Measurements from ENCODE around the gene SASH1.
A peak's percentile ranks its signal among the peaks of the same experiment; 100 is the strongest.

Gene SASH1

GRCh38 chr6:148438632-148439031 is 96.0 kb downstream of the SASH1 start:
- TF ChIP-seq, protein P1, sequence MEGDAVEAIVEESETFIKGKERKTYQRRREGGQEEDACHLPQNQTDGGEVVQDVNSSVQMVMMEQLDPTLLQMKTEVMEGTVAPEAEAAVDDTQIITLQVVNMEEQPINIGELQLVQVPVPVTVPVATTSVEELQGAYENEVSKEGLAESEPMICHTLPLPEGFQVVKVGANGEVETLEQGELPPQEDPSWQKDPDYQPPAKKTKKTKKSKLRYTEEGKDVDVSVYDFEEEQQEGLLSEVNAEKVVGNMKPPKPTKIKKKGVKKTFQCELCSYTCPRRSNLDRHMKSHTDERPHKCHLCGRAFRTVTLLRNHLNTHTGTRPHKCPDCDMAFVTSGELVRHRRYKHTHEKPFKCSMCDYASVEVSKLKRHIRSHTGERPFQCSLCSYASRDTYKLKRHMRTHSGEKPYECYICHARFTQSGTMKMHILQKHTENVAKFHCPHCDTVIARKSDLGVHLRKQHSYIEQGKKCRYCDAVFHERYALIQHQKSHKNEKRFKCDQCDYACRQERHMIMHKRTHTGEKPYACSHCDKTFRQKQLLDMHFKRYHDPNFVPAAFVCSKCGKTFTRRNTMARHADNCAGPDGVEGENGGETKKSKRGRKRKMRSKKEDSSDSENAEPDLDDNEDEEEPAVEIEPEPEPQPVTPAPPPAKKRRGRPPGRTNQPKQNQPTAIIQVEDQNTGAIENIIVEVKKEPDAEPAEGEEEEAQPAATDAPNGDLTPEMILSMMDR (conservative IDR thresholded peaks at IDR 0.05; ENCODE audit: low read depth) = no peak
- ChIA-PET CTCF (interaction anchor here (0.6 kb wide), 1 partner anchor 60 kb away, joined by 3 read pairs; no protein-coding TSS in a partner anchor), POLR2A (ENCODE audit: low non-redundant PET) (no interaction called here)
- DNase-seq (ENCODE audit: low spot score) = no peak
- H3K27ac ChIP-seq = no peak overlapping the region

DNA sequence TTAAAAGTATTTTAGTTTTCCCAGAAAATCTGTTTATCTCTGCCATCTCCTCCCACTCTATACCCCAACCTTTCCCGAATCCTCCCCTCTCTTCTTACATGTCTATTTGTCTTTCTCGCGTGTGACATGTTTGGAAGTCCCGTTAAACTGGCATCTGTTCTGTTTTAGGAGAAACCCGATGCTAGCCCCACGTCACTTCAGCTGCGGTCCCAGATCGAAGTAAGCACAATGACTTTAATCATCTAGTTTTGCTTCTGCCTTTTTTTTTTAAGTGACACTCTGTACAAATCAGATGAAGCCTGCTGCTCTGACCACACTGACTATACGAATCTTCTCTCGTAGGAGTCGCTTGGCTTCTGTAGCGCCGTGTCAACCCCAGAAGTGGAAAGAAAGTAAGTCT is 97.4 kb downstream of the SASH1 start:
- CTCF ChIA-PET = interaction anchor here (0.5 kb wide), 1 partner anchor 916 kb away, joined by 3 read pairs; no protein-coding TSS in a partner anchor
- POLR2A ChIA-PET (ENCODE audit: low non-redundant PET) = no interaction called here
- TF ChIP-seq, protein P1 (conservative IDR thresholded peaks at IDR 0.05; ENCODE audit: low read depth) = no peak
- no peak overlapping the region; the same call in 1 of the 2 replicates for H3K27ac ChIP-seq
- DNase-seq (ENCODE audit: low spot score) = no peak

DNA sequence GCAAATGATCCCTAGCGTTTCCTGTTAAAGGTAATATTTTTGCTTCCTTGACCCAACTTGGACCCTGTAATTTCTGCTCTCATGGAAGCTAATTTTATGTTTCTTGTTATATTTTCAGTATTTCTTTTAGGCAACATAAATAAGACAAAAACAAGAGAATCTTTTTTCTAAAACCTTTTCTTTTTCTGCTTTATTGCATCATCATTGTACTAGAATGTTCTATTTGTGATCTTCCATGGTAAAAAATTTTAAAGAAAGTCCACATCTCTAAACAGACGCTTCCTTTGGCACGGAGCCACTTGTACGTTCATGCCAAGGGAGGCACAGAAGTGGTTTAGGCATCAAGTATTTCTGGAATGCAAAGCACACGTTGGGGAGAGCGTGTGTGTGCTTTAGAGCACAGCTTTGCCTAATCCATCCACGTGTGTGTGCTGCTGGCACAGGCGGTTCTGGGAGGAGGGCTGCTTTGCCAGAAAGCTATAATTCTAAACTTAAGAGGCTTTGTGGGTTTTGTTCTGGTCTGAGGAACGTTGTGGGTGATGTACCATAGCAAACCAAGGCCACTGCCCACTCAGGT is 98.3 kb downstream of the SASH1 start:
- POLR2A ChIA-PET (ENCODE audit: low non-redundant PET) = no interaction called here
- peak overlapping the region; percentile 91 for H3K27ac ChIP-seq
- peak; percentile 75 for DNase-seq (ENCODE audit: low spot score)
- CTCF ChIA-PET = interaction anchor here (1.0 kb wide), 1 partner anchor 423 kb away, joined by 3 read pairs; no protein-coding TSS in a partner anchor
- TF ChIP-seq, protein P1 (conservative IDR thresholded peaks at IDR 0.05; ENCODE audit: low read depth) = no peak

- peak overlapping the region; percentile 91 for H3K27ac ChIP-seq
- TF ChIP-seq, protein P1 (conservative IDR thresholded peaks at IDR 0.05; ENCODE audit: low read depth) = no peak
- ChIA-PET CTCF (interaction anchor here (1.0 kb wide), 1 partner anchor 423 kb away, joined by 3 read pairs; no protein-coding TSS in a partner anchor), POLR2A (ENCODE audit: low non-redundant PET) (no interaction called here)
- DNase-seq (ENCODE audit: low spot score) = peak; percentile 72
Measured at GRCh38 chr6:148441454-148441911, 98.8 kb downstream of the SASH1 start.

- DNase-seq (ENCODE audit: low spot score) = no peak
Measured at GRCh38 chr6:148443798-148444560, 101.3 kb downstream of the SASH1 start.

DNA sequence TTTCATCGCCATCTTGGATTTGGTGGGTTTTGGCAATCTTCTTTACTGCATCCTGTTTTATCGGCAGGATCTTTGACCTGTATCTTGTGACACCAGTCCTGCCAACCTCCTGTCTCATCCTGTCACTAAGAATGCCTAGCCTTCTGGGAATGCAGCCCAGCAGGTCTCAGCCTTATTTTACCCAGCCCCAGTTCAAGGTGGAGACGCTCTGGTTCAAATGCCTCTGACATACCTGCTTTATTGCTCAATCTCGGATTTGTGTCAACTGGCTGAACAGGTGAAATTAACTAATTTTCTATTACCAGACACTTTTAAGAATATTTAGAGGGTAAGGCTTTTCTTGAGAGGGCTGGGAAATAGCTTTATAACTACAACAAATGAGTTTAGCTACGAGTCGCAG is 102.5 kb downstream of the SASH1 start:
- CTCF ChIA-PET = interaction anchor here (0.6 kb wide), 1 partner anchor 12 kb away, joined by 3 read pairs; no protein-coding TSS in a partner anchor
- H3K27ac ChIP-seq = no peak overlapping the region
- DNase-seq (ENCODE audit: low spot score) = no peak
- POLR2A ChIA-PET (ENCODE audit: low non-redundant PET) = no interaction called here
- TF ChIP-seq, protein P1 (conservative IDR thresholded peaks at IDR 0.05; ENCODE audit: low read depth) = no peak

More at GRCh38 chr6:148443798-148444560, 101.3 kb downstream of the SASH1 start:
- TF ChIP-seq, protein P1 (conservative IDR thresholded peaks at IDR 0.05; ENCODE audit: low read depth) = no peak
- POLR2A ChIA-PET (ENCODE audit: low non-redundant PET) = no interaction called here
- CTCF ChIA-PET = no interaction called here
- no peak overlapping the region for H3K27ac ChIP-seq

Measured in RWPE1 (cell line).